MCF 10A (cell line): ENCODE data around the gene IGF1. TPM values are rescaled to one million over a fixed set of nuclear protein-coding genes. Genes with fewer than 3 reads are reported as not detected.

ENCODE experiments used
- BruUV-seq: library from RNA; stranded (reverse); fragments of 400-500 nt; replicated peaks from 2 replicates; lab custom pipeline; 2021; lab: Mats Ljungman, UMichigan
- CTCF ChIA-PET: fragments of 300-600 bp; sonication (Branson Sonifier 250); formaldehyde crosslinking; extraction: SDS; loops from one replicate; lab custom pipeline; 2021; ENCODE audit warnings: antibody characterized with exemption, inconsistent platforms; lab: Yijun Ruan, JAX
- POLR2A ChIA-PET: fragments of 300-600, 350-650 bp; sonication (Branson Sonifier 250); formaldehyde crosslinking; extraction: SDS; loops from one replicate; lab custom pipeline; 2020; ENCODE audit warnings: antibody characterized with exemption, inconsistent platforms; lab: Yijun Ruan, JAX
- DNase-seq: peaks from one replicate; pipeline ENCODE4 v3.0.0-alpha.2; 2018; ENCODE audit not compliant: unreplicated experiment
- H3K27ac Mint-ChIP-seq: one replicate; pipeline ENCODE4 v1.8.0; 2022; ENCODE audit warnings: mild to moderate bottlenecking, low read depth, mixed read lengths; ENCODE audit not compliant: unreplicated experiment
- H3K27me3 Mint-ChIP-seq: one replicate; pipeline ENCODE4 v1.8.0; 2022; ENCODE audit warnings: mixed read lengths; ENCODE audit not compliant: insufficient read depth, unreplicated experiment
- H3K36me3 Mint-ChIP-seq: one replicate; pipeline ENCODE4 v1.8.0; 2022; ENCODE audit warnings: mild to moderate bottlenecking, moderate library complexity, mixed read lengths; ENCODE audit not compliant: insufficient read depth, unreplicated experiment
- H3K4me1 Mint-ChIP-seq: one replicate; pipeline ENCODE4 v1.8.0; 2022; ENCODE audit warnings: mixed read lengths; ENCODE audit not compliant: insufficient read depth, unreplicated experiment
- H3K4me3 Mint-ChIP-seq: one replicate; pipeline ENCODE4 v1.8.0; 2022; ENCODE audit warnings: mild to moderate bottlenecking, moderate library complexity, mixed read lengths; ENCODE audit not compliant: unreplicated experiment
- H3K9me3 Mint-ChIP-seq: one replicate; pipeline ENCODE4 v1.8.0; 2022; ENCODE audit warnings: mixed read lengths; ENCODE audit not compliant: unreplicated experiment
- CTCF ChIP-seq: fragments of 200-600 bp; IDR thresholded peaks from one replicate; pipeline ENCODE4 v1.8.0; 2022; ENCODE audit warnings: antibody characterized with exemption, mild to moderate bottlenecking; ENCODE audit not compliant: unreplicated experiment
- intact Hi-C: fragments of 100-400 bp; cut with micrococcal nuclease; formaldehyde crosslinking; loops from 2 replicates; pipeline ENCODE4 v1.14.1; 2022
- total RNA-seq: library from RNA; stranded (reverse); gene quantifications from 2 replicates; pipeline ENCODE4 v1.2.3, GENCODE V29; 2022

Gene IGF1
- total RNA-seq, 1 experiment from 2014 or later, result not detected

GRCh38 chr12:102406033-102406584 is 74.3 kb downstream of the IGF1 start:
- no peaks in the 10 kb centered on the region for H3K27me3 Mint-ChIP-seq
- ChIA-PET CTCF (interaction anchor here (1.0 to 1.3 kb wide), 3 partner anchors 9 to 487 kb away, joined by 3 to 4 read pairs (median 3); no protein-coding TSS in a partner anchor), POLR2A (interaction anchor here (0.7 to 1.3 kb wide), 2 partner anchors 24 to 36 kb away, joined by 3 read pairs; no protein-coding TSS in a partner anchor)
- no peak overlapping the region for H3K4me3 Mint-ChIP-seq
- H3K4me1 Mint-ChIP-seq, result peaks cover 6% of the 10 kb centered on the region
- BruUV-seq, result no TSS peak
- H3K9me3 Mint-ChIP-seq, result no peaks in the 10 kb centered on the region
- no peak for TF ChIP-seq CTCF
- intact Hi-C loops, result no loop called here
- no peak overlapping the region for H3K27ac Mint-ChIP-seq
- peak; percentile 89 for DNase-seq
- no peaks in the 10 kb centered on the region for H3K36me3 Mint-ChIP-seq

- no peaks in the 10 kb centered on the region for H3K27me3 Mint-ChIP-seq
- H3K4me3 Mint-ChIP-seq, result no peak overlapping the region
- ChIA-PET POLR2A (no interaction called here), CTCF (interaction anchor here (0.7 to 1.3 kb wide), 3 partner anchors 9 to 757 kb away, joined by 3 to 4 read pairs (median 4); no protein-coding TSS in a partner anchor)
- H3K9me3 Mint-ChIP-seq, result no peaks in the 10 kb centered on the region
- DNase-seq, result no peak
- H3K4me1 Mint-ChIP-seq, result no peaks in the 10 kb centered on the region
- intact Hi-C loops, result no loop called here
- no peaks in the 10 kb centered on the region for H3K36me3 Mint-ChIP-seq
- BruUV-seq, result no TSS peak
- H3K27ac Mint-ChIP-seq, result no peak overlapping the region
- no peak for TF ChIP-seq CTCF
Observed at GRCh38 chr12:102401087-102401486, 79.3 kb downstream of the IGF1 start.

GRCh38 chr12:102399653-102400052 is 80.7 kb downstream of the IGF1 start:
- Mint-ChIP-seq H3K27me3 (no peaks in the 10 kb centered on the region), H3K4me3 (no peak overlapping the region), H3K36me3 (no peaks in the 10 kb centered on the region), H3K4me1 (no peaks in the 10 kb centered on the region), H3K9me3 (no peaks in the 10 kb centered on the region), H3K27ac (no peak overlapping the region)
- BruUV-seq, result no TSS peak
- ChIA-PET CTCF (no interaction called here), POLR2A (no interaction called here)
- no peak for DNase-seq
- intact Hi-C loops, result no loop called here
- TF ChIP-seq CTCF, result no peak

GRCh38 chr12:102396276-102396675 is 84.1 kb downstream of the IGF1 start:
- POLR2A ChIA-PET, result no interaction called here
- Mint-ChIP-seq H3K4me1 (no peaks in the 10 kb centered on the region), H3K36me3 (no peaks in the 10 kb centered on the region), H3K4me3 (no peak overlapping the region), H3K27me3 (no peaks in the 10 kb centered on the region), H3K27ac (no peak overlapping the region), H3K9me3 (no peaks in the 10 kb centered on the region)
- CTCF ChIA-PET, result interaction anchor here (0.7 to 0.9 kb wide), 3 partner anchors 10 to 227 kb away, joined by 3 read pairs; no protein-coding TSS in a partner anchor
- TF ChIP-seq CTCF, result no peak
- DNase-seq, result no peak
- intact Hi-C loops, result no loop called here
- BruUV-seq, result no TSS peak
